H1 (cell line): ENCODE data around the gene CCDC93. TPM values are rescaled to one million over a fixed set of nuclear protein-coding genes. Genes with fewer than 3 reads are reported as not detected.

ENCODE experiments used
- CTCF ChIA-PET: fragments of 300-600 bp; sonication (Branson Sonifier 250); formaldehyde crosslinking; loops from one replicate; lab custom pipeline; 2021; ENCODE audit not compliant: partially characterized antibody; lab: Charles Lee
- POLR2A ChIA-PET: fragments of 300-600 bp; sonication (Branson Sonifier 250); formaldehyde crosslinking; loops from one replicate; lab custom pipeline; 2021; ENCODE audit warnings: inconsistent platforms; ENCODE audit not compliant: partially characterized antibody; lab: Charles Lee
- DNase-seq, 2 experiments: peaks; one replicate each; pipeline versions ENCODE4 v3.0.0 to v3.0.0-alpha.2; 2010 to 2022; ENCODE audit warnings: low spot score in 2 of 2, low read depth in 1 of 2, mixed read lengths in 1 of 2
- FAIRE-seq: peaks from 2 replicates; lab custom pipeline; 2011; peaks lifted over from hg19 to GRCh38; lab: Jason Lieb, UNC
- H2AFZ ChIP-seq: 2 replicates; pipeline ENCODE4 v1.8.1; 2012; ENCODE audit warnings: low read length, inconsistent platforms
- H2AK5ac ChIP-seq: 2 replicates; pipeline ENCODE4 v1.6.1; 2013; ENCODE audit warnings: low read depth, low read length
- H2BK120ac ChIP-seq: replicated peaks from 2 replicates; pipeline ENCODE3; 2013; ENCODE audit warnings: low read depth, low read length, inconsistent platforms
- H2BK12ac ChIP-seq: 2 replicates; pipeline ENCODE4 v1.6.1; 2013; ENCODE audit warnings: low read depth, low read length
- H2BK15ac ChIP-seq: 2 replicates; pipeline ENCODE4 v1.6.1; 2013; ENCODE audit warnings: low read length
- H2BK20ac ChIP-seq: 2 replicates; pipeline ENCODE4 v1.6.1; 2013; ENCODE audit warnings: low read length
- H2BK5ac ChIP-seq: 2 replicates; pipeline ENCODE4 v1.6.1; 2013; ENCODE audit warnings: low read depth, low read length
- H3K14ac ChIP-seq: 2 replicates; pipeline ENCODE4 v1.6.1; 2013; ENCODE audit warnings: inconsistent platforms; ENCODE audit not compliant: insufficient read length
- H3K18ac ChIP-seq: 2 replicates; pipeline ENCODE4 v1.6.1; 2013; ENCODE audit warnings: low read length; ENCODE audit errors: extremely low read depth
- H3K23ac ChIP-seq: 2 replicates; pipeline ENCODE4 v1.6.1; 2013; ENCODE audit warnings: inconsistent platforms; ENCODE audit not compliant: insufficient read length
- H3K23me2 ChIP-seq: 2 replicates; pipeline ENCODE4 v1.6.1; 2013; ENCODE audit warnings: low read depth, low read length
- H3K27ac ChIP-seq: 2 replicates; pipeline ENCODE4 v1.6.1; 2011; ENCODE audit warnings: low read depth, low read length, inconsistent platforms
- H3K27me3 ChIP-seq, 4 experiments: replicated peaks in 1 of 4; 1 replicate in 1 of 4; 2 replicates in 3 of 4; pipeline versions ENCODE4 v1.6.1 to v1.8.1; 2011 to 2013; ENCODE audit warnings: low read length in 3 of 4, mild to moderate bottlenecking in 3 of 4, inconsistent platforms in 2 of 4, mixed read lengths in 2 of 4, moderate library complexity in 1 of 4; ENCODE audit not compliant: control insufficient read depth in 3 of 4, insufficient read depth in 3 of 4; ENCODE audit errors: extremely low read depth in 1 of 4
- H3K36me3 ChIP-seq, 4 experiments: 2 replicates each; pipeline versions ENCODE4 v1.6.1 to v1.8.1; 2011 to 2013; ENCODE audit warnings: mild to moderate bottlenecking in 4 of 4, low read length in 3 of 4, moderate library complexity in 2 of 4, control low read depth in 1 of 4, inconsistent platforms in 1 of 4; ENCODE audit not compliant: insufficient read depth in 4 of 4, control insufficient read depth in 2 of 4
- H3K4ac ChIP-seq: replicated peaks from 2 replicates; pipeline ENCODE3; 2013; ENCODE audit warnings: low read length, low read depth, mixed read lengths, inconsistent platforms; ENCODE audit not compliant: insufficient read length
- H3K4me1 ChIP-seq, 4 experiments: replicated peaks in 1 of 4; 1 replicate in 1 of 4; 2 replicates in 3 of 4; pipeline versions ENCODE4 v1.6.1 to v1.8.1; 2011 to 2013; ENCODE audit warnings: low read length in 3 of 4, inconsistent platforms in 2 of 4, mixed read lengths in 1 of 4; ENCODE audit not compliant: insufficient read depth in 4 of 4, control insufficient read depth in 3 of 4
- H3K4me2 ChIP-seq, 2 experiments: 2 replicates each; pipeline versions ENCODE4 v1.6.1 to v1.8.1; 2011 to 2013; ENCODE audit warnings: low read depth in 2 of 2, low read length in 2 of 2, control low read depth in 1 of 2, inconsistent platforms in 1 of 2, mild to moderate bottlenecking in 1 of 2; ENCODE audit not compliant: insufficient read depth in 1 of 2
- H3K4me3 ChIP-seq, 4 experiments: fragments of 200-600, 300-600 bp in 1 of 4; sonication (generic), shearing (Covaris generic), sonication (Bioruptor Twin) in 1 of 4; 2 replicates each; pipeline versions ENCODE4 v1.5.1 to v1.8.1; 2011 to 2016; ENCODE audit warnings: low read length in 4 of 4, low read depth in 3 of 4, control low read depth in 2 of 4, inconsistent platforms in 2 of 4, mild to moderate bottlenecking in 2 of 4, mixed read lengths in 1 of 4, moderate library complexity in 1 of 4; ENCODE audit not compliant: insufficient read depth in 2 of 4; ENCODE audit errors: extremely low read depth in 1 of 4
- H3K56ac ChIP-seq: replicated peaks from 2 replicates; pipeline ENCODE3; 2013; ENCODE audit warnings: low read depth, mild to moderate bottlenecking, mixed read lengths, low read length, inconsistent platforms; ENCODE audit not compliant: insufficient read length
- H3K79me1 ChIP-seq: 2 replicates; pipeline ENCODE4 v1.6.1; 2013; ENCODE audit warnings: low read depth, low read length, control low read depth
- H3K79me2 ChIP-seq, 2 experiments: 2 replicates each; pipeline versions ENCODE4 v1.6.1 to v1.8.1; 2012 to 2013; ENCODE audit warnings: low read length in 2 of 2, mild to moderate bottlenecking in 2 of 2, inconsistent platforms in 1 of 2; ENCODE audit not compliant: insufficient read depth in 2 of 2, control insufficient read depth in 1 of 2
- H3K9ac ChIP-seq, 4 experiments: replicated peaks in 1 of 4; 1 replicate in 1 of 4; 2 replicates in 3 of 4; pipeline versions ENCODE4 v1.6.1 to v1.8.1; 2011 to 2013; ENCODE audit warnings: low read depth in 3 of 4, low read length in 3 of 4, control low read depth in 2 of 4, mild to moderate bottlenecking in 2 of 4, moderate library complexity in 2 of 4, inconsistent platforms in 1 of 4; ENCODE audit errors: extremely low read depth in 1 of 4
- H3K9me3 ChIP-seq, 2 experiments: 2 replicates each; pipeline versions ENCODE4 v1.6.1 to v1.8.1; 2012 to 2013; ENCODE audit warnings: mild to moderate bottlenecking in 2 of 2, moderate library complexity in 2 of 2, control low read depth in 1 of 2, inconsistent platforms in 1 of 2, low read depth in 1 of 2, low read length in 1 of 2, mixed read lengths in 1 of 2; ENCODE audit not compliant: insufficient read depth in 2 of 2
- H4K20me1 ChIP-seq, 2 experiments: replicated peaks in 1 of 2; 2 replicates each; pipeline versions ENCODE3 to v1.8.1; 2011 to 2013; ENCODE audit warnings: inconsistent platforms in 2 of 2, low read length in 2 of 2, mild to moderate bottlenecking in 1 of 2; ENCODE audit not compliant: insufficient read depth in 2 of 2, control insufficient read depth in 1 of 2
- H4K5ac ChIP-seq: 2 replicates; pipeline ENCODE4 v1.6.1; 2013; ENCODE audit warnings: low read length, low read depth, mixed read lengths, inconsistent platforms; ENCODE audit not compliant: insufficient read length
- H4K8ac ChIP-seq: 2 replicates; pipeline ENCODE4 v1.8.0; 2013; ENCODE audit warnings: mild to moderate bottlenecking, moderate library complexity, low read length, inconsistent platforms; ENCODE audit not compliant: insufficient read depth; ENCODE audit errors: extremely low read depth
- H4K91ac ChIP-seq: replicated peaks from 2 replicates; pipeline ENCODE3; 2013; ENCODE audit warnings: low read length, mixed read lengths, inconsistent platforms; ENCODE audit not compliant: insufficient read length
- HDAC6 ChIP-seq: IDR thresholded peaks from one replicate; pipeline ENCODE4 v1.7.1; 2012; ENCODE audit warnings: low read depth, mild to moderate bottlenecking, inconsistent platforms, low read length, moderate library complexity
- WGBS, 2 experiments: shearing (Covaris generic) in 1 of 2; methylation state at CpG; one replicate each; pipeline versions ENCODE4 v1.1.6 to v1.1.7; 2013 to 2015; ENCODE audit warnings: low lambda C conversion rate in 2 of 2, mixed read lengths in 2 of 2, inconsistent platforms in 1 of 2, low coverage in 1 of 2, missing lambda C conversion rate in 1 of 2; ENCODE audit not compliant: insufficient replicate concordance in 2 of 2, insufficient coverage in 1 of 2, insufficient read length in 1 of 2; ENCODE audit errors: extremely low coverage in 1 of 2, missing lambda C conversion rate in 1 of 2; 5-methylcytosine and 5-hydroxymethylcytosine counted together
- polyA plus RNA-seq, 7 experiments: library from polyadenylated mRNA; depleted of rRNA in 3 of 7; stranded (reverse) in 5 of 7; unstranded in 2 of 7; fragments of >200 nt in 5 of 7; fragments of 200-250 nt in 2 of 7; gene quantifications; 1 replicate in 5 of 7; 2 replicates in 1 of 7; 4 replicates in 1 of 7; pipeline versions ENCODE4 v1.2.1 to v1.2.3, GENCODE V29; 2011 to 2013; ENCODE audit warnings: missing spikeins in 2 of 7, mixed read lengths in 2 of 7
- total RNA-seq: library from RNA; stranded (reverse); fragmentation: NEBNext Ultra II Directional; extraction: Animal tissue kit (Norgen Biotek cat#: 25700); gene quantifications from 2 replicates; pipeline ENCODE4 v1.2.1, GENCODE V29; 2021

The CCDC93 gene
- total and polyA plus RNA-seq, 2 of the 8 experiments (the other 6 are each of a cell fraction or from before 2014, with no cell fraction given): 5.5 to 18.0 TPM

- no peak overlapping the region for H3K4ac ChIP-seq
- H4K8ac ChIP-seq: no peak overlapping the region
- no peaks in the 10 kb centered on the region for H3K27me3 ChIP-seq
- no peaks in the 10 kb centered on the region for H4K20me1 ChIP-seq
- H2AFZ ChIP-seq: no peak overlapping the region
- H2BK12ac ChIP-seq: no peak overlapping the region
- H2AK5ac ChIP-seq: no peak overlapping the region
- H3K79me1 ChIP-seq: no peaks in the 10 kb centered on the region
- H3K18ac ChIP-seq: no peak overlapping the region
- no peaks in the 10 kb centered on the region for H3K9me3 ChIP-seq
- no peak overlapping the region for H3K9ac ChIP-seq
- H3K23me2 ChIP-seq: no peaks in the 10 kb centered on the region
- DNase-seq: no peak
- WGBS, 2 experiments: 88% methylated on average over 7 of the region's 7 CpGs; no CpG with 5 or more reads in 1 of the 2 experiments
- H2BK5ac ChIP-seq: no peak overlapping the region
- ChIA-PET CTCF (interaction anchor here (1.2 to 12.7 kb wide), 3 partner anchors 11 to 811 kb away, joined by 3 to 147 read pairs (median 3); no protein-coding TSS in a partner anchor), POLR2A (no interaction called here)
- no peak overlapping the region for H3K4me2 ChIP-seq
- H4K5ac ChIP-seq: no peak overlapping the region
- H2BK120ac ChIP-seq: no peak overlapping the region
- H3K23ac ChIP-seq: no peak overlapping the region
- no peak overlapping the region for H2BK20ac ChIP-seq
- TF ChIP-seq HDAC6: no peak
- H3K4me3 ChIP-seq: no peak overlapping the region
- H3K36me3 ChIP-seq: no peaks in the 10 kb centered on the region
- FAIRE-seq: no peak
- H3K4me1 ChIP-seq: peaks cover 0 to 2% (median 0%) of the 10 kb centered on the region in 4 experiments; a peak in 2 of 7 replicates
- no peak overlapping the region for H3K14ac ChIP-seq
- H2BK15ac ChIP-seq: no peak overlapping the region
- no peak overlapping the region for H4K91ac ChIP-seq
- H3K79me2 ChIP-seq: no peaks in the 10 kb centered on the region
- H3K27ac ChIP-seq: no peak overlapping the region
- no peak overlapping the region for H3K56ac ChIP-seq
These were observed 39.8 kb upstream of the CCDC93 start for GRCh38 chr2:118053681-118054080.
